Measurements from ENCODE around the gene OSBPL2.

The OSBPL2 gene

DNA sequence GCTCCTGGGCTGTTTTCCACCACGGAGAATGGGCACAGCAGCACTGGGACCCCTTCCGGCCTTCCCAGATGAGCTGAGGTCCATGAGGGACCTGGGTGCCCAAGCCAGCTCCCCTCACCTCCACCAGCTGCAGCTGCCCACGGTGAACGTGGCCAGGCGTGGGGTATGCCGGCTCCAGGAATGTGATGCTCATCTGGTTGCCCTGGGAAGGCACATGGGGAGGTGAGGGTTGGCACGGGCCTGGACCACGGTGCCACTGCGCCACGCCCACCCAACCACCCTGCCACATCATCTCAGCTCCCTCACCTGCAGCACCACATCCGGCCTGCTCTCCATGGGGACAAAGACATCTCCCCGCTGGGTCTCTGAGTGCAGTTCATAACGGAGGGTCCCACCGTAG is 88.2 kb downstream of the OSBPL2 start:
- DNase-seq (ENCODE audit: low read depth): no peak
- TF ChIP-seq CTCF (IDR thresholded peaks at IDR 0.05; ENCODE audit: low read length, missing control alignments): no peak
- H3K4me3 ChIP-seq (replicated peaks; ENCODE audit: low read depth, low read length): no peak overlapping the region

- no peak for TF ChIP-seq CTCF (IDR thresholded peaks at IDR 0.05; ENCODE audit: low read length, missing control alignments)
- no peak overlapping the region for H3K4me3 ChIP-seq (replicated peaks; ENCODE audit: low read depth, low read length)
- no peak for DNase-seq (ENCODE audit: low read depth)
Measured at GRCh38 chr20:62326959-62327725, 88.8 kb downstream of the OSBPL2 start.

DNA sequence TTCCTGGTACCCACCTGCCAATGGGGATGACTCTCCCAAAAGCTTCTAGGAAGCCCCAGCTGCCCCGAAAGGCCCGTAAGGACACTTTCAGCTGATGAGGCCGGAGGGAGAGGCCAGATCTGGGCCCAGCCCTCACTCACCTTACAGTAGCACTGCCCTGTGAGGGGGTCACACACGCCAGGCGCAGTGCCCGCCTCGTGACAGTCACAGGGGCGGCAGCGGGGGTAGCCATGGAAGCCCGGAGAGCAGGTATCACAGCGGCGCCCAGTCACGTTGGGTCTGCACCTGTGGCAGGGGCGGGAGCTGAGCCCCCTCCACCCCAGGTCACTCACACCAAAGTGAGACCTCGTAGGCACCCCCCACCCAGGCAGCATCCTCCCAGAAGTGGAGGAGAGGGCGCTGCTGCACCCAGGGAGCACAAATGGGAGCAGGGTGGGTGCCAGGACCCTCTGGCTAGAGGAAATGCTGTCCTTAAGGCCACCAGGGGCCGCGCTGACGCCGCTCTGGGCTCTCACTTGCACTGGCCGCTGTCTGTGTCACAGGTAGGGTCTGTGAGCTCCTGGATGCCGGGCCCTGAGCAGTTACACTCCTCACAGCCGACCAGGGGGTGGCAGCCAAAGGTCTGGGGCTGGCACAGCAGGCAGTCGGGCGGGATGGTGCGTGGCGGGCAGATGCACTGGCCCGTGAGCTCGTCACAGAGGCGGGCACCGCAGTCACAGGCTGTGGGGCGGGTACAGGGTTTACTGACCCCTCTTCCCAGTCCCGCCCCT is 89.6 kb downstream of the OSBPL2 start:
- no peak for TF ChIP-seq CTCF (IDR thresholded peaks at IDR 0.05; ENCODE audit: low read length, missing control alignments)
- no peak overlapping the region for H3K4me3 ChIP-seq (replicated peaks; ENCODE audit: low read depth, low read length)
- DNase-seq (ENCODE audit: low read depth): no peak

DNA sequence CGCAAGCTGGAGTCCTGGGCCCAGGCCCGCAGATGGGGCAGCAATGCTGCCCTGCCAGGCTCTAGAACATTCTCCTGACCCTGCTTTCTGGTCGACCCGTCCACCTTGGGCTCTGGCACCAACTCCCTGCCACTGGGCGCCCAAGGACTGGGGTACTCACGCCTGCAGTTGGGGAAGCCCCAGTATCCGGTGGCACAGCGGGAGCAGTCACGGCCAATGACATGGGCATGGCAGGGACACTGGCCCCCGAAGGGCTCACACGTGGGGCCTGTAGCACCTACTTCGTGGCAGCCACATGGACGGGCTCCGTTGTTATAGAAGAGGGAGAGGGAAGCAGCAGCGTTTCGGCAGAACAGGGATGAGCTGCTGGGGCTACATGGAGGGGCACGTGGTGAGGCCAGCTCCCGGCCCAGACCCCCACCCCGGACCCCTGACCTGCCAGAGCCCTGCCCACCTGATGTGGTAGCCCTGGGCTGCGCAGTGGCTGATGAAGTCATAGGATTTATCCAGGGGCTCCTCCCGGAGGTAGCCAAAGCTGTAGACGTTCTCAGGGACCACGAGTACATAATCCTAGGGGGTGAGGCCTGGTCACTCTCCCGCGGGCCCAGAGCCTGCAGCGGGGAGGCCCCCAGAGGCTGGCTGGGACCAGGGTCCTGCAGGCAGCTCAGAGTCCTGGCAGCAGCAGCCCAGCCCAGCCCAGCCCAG is 90.5 kb downstream of the OSBPL2 start:
- no peak for DNase-seq (ENCODE audit: low read depth)
- no peak overlapping the region for H3K4me3 ChIP-seq (replicated peaks; ENCODE audit: low read depth, low read length)
- no peak for TF ChIP-seq CTCF (IDR thresholded peaks at IDR 0.05; ENCODE audit: low read length, missing control alignments)

- no peak for DNase-seq (ENCODE audit: low read depth)
- TF ChIP-seq CTCF (IDR thresholded peaks at IDR 0.05; ENCODE audit: low read length, missing control alignments): no peak
- no peak overlapping the region for H3K4me3 ChIP-seq (replicated peaks; ENCODE audit: low read depth, low read length)
Measured at GRCh38 chr20:62329389-62330377, 91.4 kb downstream of the OSBPL2 start.
